Measurements from ENCODE around the gene PLEKHM3. TPM values are rescaled to one million over a fixed set of nuclear protein-coding genes. Genes with fewer than 3 reads are reported as not detected.

PLEKHM3 gene
- total and polyA plus RNA-seq, 2 of the 13 experiments (the other 11 are each of a cell fraction or from before 2014, with no cell fraction given) = 4.5 to 4.7 TPM

DNA sequence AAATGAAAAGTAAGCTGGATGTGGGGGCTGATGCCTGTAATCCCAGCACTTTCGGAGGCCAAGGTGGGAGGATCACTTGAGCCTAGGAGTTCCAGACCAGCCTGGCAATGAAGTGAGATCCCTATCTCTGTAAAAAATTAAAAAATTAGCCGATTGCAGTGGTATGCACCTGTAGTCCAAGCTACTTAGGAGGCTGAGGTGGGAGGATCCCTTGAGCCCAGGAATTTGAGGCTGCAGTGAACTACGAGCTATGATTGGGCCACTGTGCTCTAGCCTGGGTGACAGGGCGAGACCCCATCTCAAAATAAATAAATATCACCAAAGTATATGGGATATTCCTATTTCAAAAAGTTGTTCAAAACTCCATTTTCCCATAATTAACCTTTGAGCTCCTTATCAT is 154.5 kb downstream of the PLEKHM3 start (continued):
- TF ChIP-seq ARHGAP35 (CRISPR knock-in tag; IDR thresholded peaks at IDR 0.05; ENCODE audit: borderline replicate concordance) (no peak), FOXC1 (CRISPR knock-in tag; IDR thresholded peaks at IDR 0.05; ENCODE audit: borderline replicate concordance) (no peak)
- TF ChIP-seq, protein P1, sequence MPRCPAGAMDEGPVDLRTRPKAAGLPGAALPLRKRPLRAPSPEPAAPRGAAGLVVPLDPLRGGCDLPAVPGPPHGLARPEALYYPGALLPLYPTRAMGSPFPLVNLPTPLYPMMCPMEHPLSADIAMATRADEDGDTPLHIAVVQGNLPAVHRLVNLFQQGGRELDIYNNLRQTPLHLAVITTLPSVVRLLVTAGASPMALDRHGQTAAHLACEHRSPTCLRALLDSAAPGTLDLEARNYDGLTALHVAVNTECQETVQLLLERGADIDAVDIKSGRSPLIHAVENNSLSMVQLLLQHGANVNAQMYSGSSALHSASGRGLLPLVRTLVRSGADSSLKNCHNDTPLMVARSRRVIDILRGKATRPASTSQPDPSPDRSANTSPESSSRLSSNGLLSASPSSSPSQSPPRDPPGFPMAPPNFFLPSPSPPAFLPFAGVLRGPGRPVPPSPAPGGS (CRISPR knock-in tag; IDR thresholded peaks at IDR 0.05) = no peak

DNA sequence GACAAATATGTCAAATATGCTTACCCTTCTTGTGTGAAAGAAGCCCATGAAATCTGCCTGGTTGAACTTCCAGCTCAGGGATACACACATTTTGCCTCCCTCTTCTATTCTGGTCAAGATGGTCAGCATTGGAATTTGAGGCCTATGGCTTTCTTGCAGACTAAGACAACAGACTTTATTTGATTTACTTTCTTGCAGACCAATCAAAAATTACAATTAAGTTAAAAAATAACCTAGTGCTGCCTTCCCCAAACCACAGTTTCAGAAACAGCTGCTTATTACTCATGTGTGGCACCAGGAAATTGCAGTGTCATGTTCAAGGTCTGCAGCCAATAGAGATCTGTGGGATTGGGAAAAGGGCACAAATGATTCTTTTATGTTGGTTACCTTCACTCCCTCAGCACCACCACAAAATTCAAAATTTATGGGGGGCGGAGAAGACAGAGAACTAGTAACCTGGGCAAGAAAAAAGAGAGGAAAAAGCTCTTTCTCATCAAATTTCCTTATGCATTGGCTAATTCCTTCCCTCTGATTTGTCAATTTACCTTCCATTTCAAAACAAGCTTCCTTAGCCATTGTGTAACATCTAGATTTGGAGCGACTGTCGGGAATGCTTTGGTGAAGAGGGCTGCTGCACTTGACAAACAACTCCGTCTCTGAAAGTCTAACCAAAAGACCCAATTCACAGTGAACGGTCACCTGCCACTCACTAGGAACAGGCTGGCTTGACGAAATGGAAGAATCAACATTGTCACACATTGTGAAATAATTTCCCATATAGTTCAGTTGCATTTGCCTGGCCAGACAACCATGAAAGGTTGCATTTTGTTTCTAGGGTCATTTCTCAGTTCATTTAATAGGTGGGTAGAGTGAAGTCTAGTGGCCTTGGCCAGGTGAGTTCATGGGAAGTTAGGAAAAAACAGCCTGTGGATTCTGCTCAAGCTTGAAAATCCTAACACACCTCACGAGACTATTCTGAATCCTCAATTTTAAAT is 155.2 kb downstream of the PLEKHM3 start:
- Histone ChIP-seq H3K79me2 (ENCODE audit: insufficient read depth, low read length) (no peaks in the 10 kb centered on the region), H3K9ac (ENCODE audit: insufficient read depth, low read depth, low read length) (peak overlapping the region; percentile 55), H4K20me1 (ENCODE audit: insufficient read depth, low read length) (no peaks in the 10 kb centered on the region), H3K36me3 (replicated peaks in 1 of 2; ENCODE audit: control insufficient read depth in 1 of 2, insufficient read depth in 2 of 2, low read length in 2 of 2) (no peaks in the 10 kb centered on the region), H3K4me2 (ENCODE audit: low read depth, low read length) (peak overlapping the region; percentile 65), H3K27me3 (ENCODE audit: control insufficient read depth in 1 of 2, insufficient read depth in 2 of 2, low read length in 2 of 2) (no peaks in the 10 kb centered on the region), H2AFZ (ENCODE audit: low read length) (no peak overlapping the region), H3K9me3 (ENCODE audit: low read length) (no peaks in the 10 kb centered on the region), H3K4me3 (replicated peaks in 1 of 3; ENCODE audit: insufficient read depth in 1 of 3, low read depth in 2 of 3, low read length in 3 of 3) (peak overlapping the region; percentile 3 to 10 (median 3); a peak in 4 of 6 replicates), H3K4me1 (ENCODE audit: insufficient read depth, low read length) (peaks cover 57% of the 10 kb centered on the region), H3K27ac (ENCODE audit: extremely low read length, insufficient read depth, low read length) (peak overlapping the region; percentile 81)
- 1% methylated on average over 7 of the region's 7 CpGs for WGBS (ENCODE audit: low lambda C conversion rate)
- FAIRE-seq = peak; percentile 96
- in situ Hi-C loops (cut with HindIII; ENCODE audit: extremely low pct_ligation_motif_present, low pct_unique_long_range_greater_than_20kb) = no loop called here
- no TSS peak for BruUV-seq (replicated peaks)
- ATAC-seq = peak; percentile 95
- intact Hi-C loops (cut with micrococcal nuclease; ENCODE audit: unreplicated experiment) = loop anchor here (1.0 to 2.0 kb wide), 9 partner anchors 23 to 165 kb away; partner anchors contain the start of gene FZD5
- ChIA-PET POLR2A (interaction anchor here (0.9 to 5.5 kb wide), 38 partner anchors 9 to 164 kb away, joined by 3 to 158 read pairs (median 6); partner anchors contain the start of genes CCNYL1 and FZD5), CTCF (ENCODE audit: low intra/inter-chr PET ratio, low total read pairs) (no interaction called here)
- peak; percentile 100 for DNase-seq (ENCODE audit: low spot score)
- TF ChIP-seq THYN1 (CRISPR knock-in tag; IDR thresholded peaks at IDR 0.05; ENCODE audit: borderline replicate concordance, low read depth) (peak; percentile 56; the same call in 1 of the 2 replicates), SOX5 (CRISPR knock-in tag; IDR thresholded peaks at IDR 0.05; ENCODE audit: borderline replicate concordance) (peak; percentile 98), PAF1 (CRISPR knock-in tag; IDR thresholded peaks at IDR 0.05) (peak; percentile 52; the same call in 1 of the 2 replicates), PRMT3 (CRISPR knock-in tag; IDR thresholded peaks at IDR 0.05; ENCODE audit: borderline replicate concordance, low read depth) (0 out of 2 replicates have a peak, but pooled peaks have one; percentile 35), ATF7 (IDR thresholded peaks at IDR 0.05) (peak; percentile 72), ATF7 (CRISPR knock-in tag; IDR thresholded peaks at IDR 0.05) (peak; percentile 57; the same call in 1 of the 2 replicates), KMT2B (CRISPR knock-in tag; IDR thresholded peaks at IDR 0.05) (peak; percentile 72), FOXP1 (IDR thresholded peaks at IDR 0.05) (no peak), FOXP1 (CRISPR knock-in tag; IDR thresholded peaks at IDR 0.05) (peak; percentile 95), ERF (CRISPR knock-in tag; IDR thresholded peaks at IDR 0.05) (peak; percentile 89), POLR2G (IDR thresholded peaks at IDR 0.05; ENCODE audit: low read depth, low read length) (no peak), CC2D1A (CRISPR knock-in tag; IDR thresholded peaks at IDR 0.05) (0 out of 2 replicates have a peak, but pooled peaks have one; percentile 29), NBN (conservative IDR thresholded peaks at IDR 0.05) (no peak)
- TF ChIP-seq, protein P2, sequence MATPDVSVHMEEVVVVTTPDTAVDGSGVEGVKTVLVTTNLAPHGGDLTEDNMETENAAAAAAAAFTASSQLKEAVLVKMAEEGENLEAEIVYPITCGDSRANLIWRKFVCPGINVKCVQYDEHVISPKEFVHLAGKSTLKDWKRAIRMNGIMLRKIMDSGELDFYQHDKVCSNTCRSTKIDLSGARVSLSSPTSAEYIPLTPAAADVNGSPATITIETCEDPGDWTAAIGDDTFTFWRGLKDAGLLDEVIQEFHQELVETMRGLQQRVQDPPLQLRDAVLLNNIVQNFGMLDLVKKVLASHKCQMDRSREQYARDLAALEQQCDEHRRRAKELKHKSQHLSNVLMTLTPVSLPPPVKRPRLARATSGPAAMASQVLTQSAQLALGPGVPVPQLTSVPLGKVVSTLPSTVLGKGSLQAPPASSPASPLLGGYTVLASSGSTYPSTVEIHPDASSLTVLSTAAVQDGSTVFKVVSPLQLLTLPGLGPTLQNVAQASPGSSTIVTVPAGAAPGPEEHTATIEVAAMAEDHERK (CRISPR knock-in tag; IDR thresholded peaks at IDR 0.05; ENCODE audit: low read depth) = no peak; the same call in 1 of the 2 replicates

Measured in HepG2 (cell line).